Osteocyte (in vitro differentiated cells): ENCODE data around the gene FBXL7. TPM values are rescaled to one million over a fixed set of nuclear protein-coding genes. Genes with fewer than 3 reads are reported as not detected.
"Not testable (repeated sequence)": the region's sequence is repeated elsewhere in the genome, so short reads cannot be mapped to it uniquely, and the experiment has no call there.

Experiments used
- DNase-seq: peaks from one replicate; pipeline ENCODE4 v3.0.0; 2021; ENCODE audit warnings: mixed read lengths; ENCODE audit not compliant: unreplicated experiment; ENCODE audit errors: extremely low spot score
- H3K27ac Mint-ChIP-seq: one replicate; pipeline ENCODE4 v1.8.0; 2021; ENCODE audit warnings: mild to moderate bottlenecking, mixed read lengths; ENCODE audit not compliant: unreplicated experiment
- H3K27me3 Mint-ChIP-seq: one replicate; pipeline ENCODE4 v1.8.0; 2021; ENCODE audit warnings: mixed read lengths; ENCODE audit not compliant: unreplicated experiment
- H3K36me3 Mint-ChIP-seq: one replicate; pipeline ENCODE4 v1.8.0; 2021; ENCODE audit warnings: mixed read lengths; ENCODE audit not compliant: unreplicated experiment
- H3K4me1 Mint-ChIP-seq: one replicate; pipeline ENCODE4 v1.8.0; 2021; ENCODE audit warnings: mixed read lengths; ENCODE audit not compliant: unreplicated experiment
- H3K4me3 Mint-ChIP-seq: one replicate; pipeline ENCODE4 v1.8.0; 2021; ENCODE audit warnings: mild to moderate bottlenecking, moderate library complexity, mixed read lengths; ENCODE audit not compliant: unreplicated experiment
- H3K9me3 Mint-ChIP-seq: one replicate; pipeline ENCODE4 v1.8.0; 2021; ENCODE audit warnings: mixed read lengths; ENCODE audit not compliant: unreplicated experiment
- CTCF ChIP-seq: fragments of 200-600 bp; sonication (generic); IDR thresholded peaks from 2 replicates; pipeline ENCODE4 v1.5.0; 2021; ENCODE audit warnings: antibody characterized with exemption, mild to moderate bottlenecking, moderate library complexity
- total RNA-seq: library from RNA; stranded (reverse); gene quantifications from 2 replicates; pipeline ENCODE4 v1.2.1, GENCODE V29; 2021

The FBXL7 gene
- total RNA-seq, 1 donor from 2014 or later = 28.4 TPM

- peaks cover 22% of the 10 kb centered on the region for H3K9me3 Mint-ChIP-seq
- H3K4me3 Mint-ChIP-seq = no peak overlapping the region
- H3K27me3 Mint-ChIP-seq = no peaks in the 10 kb centered on the region
- TF ChIP-seq CTCF = no peak
- no peak for DNase-seq
- H3K4me1 Mint-ChIP-seq = no peaks in the 10 kb centered on the region
- H3K27ac Mint-ChIP-seq = no peak overlapping the region
- no peaks in the 10 kb centered on the region for H3K36me3 Mint-ChIP-seq
These were observed 358.3 kb downstream of the FBXL7 start for GRCh38 chr5:15858326-15858725.

- H3K4me3 Mint-ChIP-seq = no peak overlapping the region
- peaks cover 5% of the 10 kb centered on the region for H3K4me1 Mint-ChIP-seq
- H3K27me3 Mint-ChIP-seq = no peaks in the 10 kb centered on the region
- TF ChIP-seq CTCF = no peak
- no peak for DNase-seq
- no peak overlapping the region for H3K27ac Mint-ChIP-seq
- peaks cover 6% of the 10 kb centered on the region for H3K36me3 Mint-ChIP-seq
- peaks cover 23% of the 10 kb centered on the region for H3K9me3 Mint-ChIP-seq
These were observed 364.7 kb downstream of the FBXL7 start for GRCh38 chr5:15864536-15865215.

- peaks cover 40% of the 10 kb centered on the region for H3K9me3 Mint-ChIP-seq
These were observed 372.3 kb downstream of the FBXL7 start for GRCh38 chr5:15872259-15872658.

GRCh38 chr5:15877914-15878313, 377.9 kb downstream of the FBXL7 start:
- H3K9me3 Mint-ChIP-seq = peaks cover 8% of the 10 kb centered on the region
- DNase-seq = no peak
- no peak for TF ChIP-seq CTCF
- H3K27ac Mint-ChIP-seq = no peak overlapping the region
- H3K36me3 Mint-ChIP-seq = no peaks in the 10 kb centered on the region
- H3K4me3 Mint-ChIP-seq = no peak overlapping the region
- H3K27me3 Mint-ChIP-seq = no peaks in the 10 kb centered on the region
- no peaks in the 10 kb centered on the region for H3K4me1 Mint-ChIP-seq

More at GRCh38 chr5:15872259-15872658, 372.3 kb downstream of the FBXL7 start:
- H3K27me3 Mint-ChIP-seq, DNase-seq, H3K27ac Mint-ChIP-seq, H3K4me1 Mint-ChIP-seq, H3K4me3 Mint-ChIP-seq: not testable (repeated sequence)
- peaks cover 10% of the 10 kb centered on the region for H3K36me3 Mint-ChIP-seq

- H3K4me3 Mint-ChIP-seq = no peak overlapping the region
- peaks cover 2% of the 10 kb centered on the region for H3K4me1 Mint-ChIP-seq
- no peak for DNase-seq
- no peak for TF ChIP-seq CTCF
- H3K27me3 Mint-ChIP-seq = no peaks in the 10 kb centered on the region
- H3K27ac Mint-ChIP-seq = no peak overlapping the region
- peaks cover 2% of the 10 kb centered on the region for H3K36me3 Mint-ChIP-seq
- no peaks in the 10 kb centered on the region for H3K9me3 Mint-ChIP-seq
These were observed 380.2 kb downstream of the FBXL7 start for GRCh38 chr5:15880201-15880600.
